HCT116 (cell line): ENCODE data around the gene MRPL24. TPM values are rescaled to one million over a fixed set of nuclear protein-coding genes. Genes with fewer than 3 reads are reported as not detected.
A peak's percentile ranks its signal among the peaks of the same experiment; 100 is the strongest.

Source experiments
- ATAC-seq: fragments of 200-7000 bp; cut with Tn5 transposase; 2 replicates; pipeline ENCODE4 v1.9.1; 2020; ENCODE audit warnings: mild to moderate bottlenecking, moderate library complexity
- BruUV-seq: library from RNA; stranded (reverse); fragments of 400-500 nt; replicated peaks from 2 replicates; lab custom pipeline; 2021; lab: Mats Ljungman, UMichigan
- CTCF ChIA-PET: fragments of 300-600 bp; sonication (Branson Sonifier 250); formaldehyde crosslinking; loops from one replicate; lab custom pipeline; 2021; ENCODE audit warnings: antibody characterized with exemption; lab: Charles Lee
- POLR2A ChIA-PET: fragments of 300-600, 350-600 bp; sonication (Branson Sonifier 250); formaldehyde crosslinking; loops from one replicate; lab custom pipeline; 2021; ENCODE audit warnings: antibody characterized with exemption; lab: Charles Lee
- RAD21 ChIA-PET, 2 experiments: fragments of 300-600 bp; sonication (Branson Sonifier 250); formaldehyde crosslinking; loops; one replicate each; lab custom pipeline; 2023; ENCODE audit warnings: low total read pairs in 2 of 2; ENCODE audit not compliant: uncharacterized antibody in 2 of 2, unreplicated experiment in 2 of 2, low non-redundant PET in 1 of 2; lab: Charles Lee
- DNase-seq: peaks from one replicate; pipeline ENCODE4 v3.0.0-alpha.2; 2010; ENCODE audit warnings: low read depth, low spot score
- H2AFZ ChIP-seq: fragments of 200-600 bp; shearing (Covaris generic), sonication (generic); 2 replicates; pipeline ENCODE4 v1.6.1; 2017; ENCODE audit warnings: low read depth, mixed run types, mixed read lengths, antibody characterized with exemption, low read length; ENCODE audit not compliant: poor library complexity, severe bottlenecking
- H3K27ac ChIP-seq: 2 replicates; pipeline ENCODE4 v1.5.1; 2012; ENCODE audit warnings: low read depth, low read length
- H3K27me3 ChIP-seq: fragments of 200-600 bp; sonication (generic); 2 replicates; pipeline ENCODE4 v1.6.1; 2016; ENCODE audit warnings: mixed run types, low read length, mixed read lengths; ENCODE audit not compliant: insufficient read depth
- H3K36me3 ChIP-seq, 2 experiments: fragments of 200-500 bp in 1 of 2; fragments of 200-600 bp in 1 of 2; sonication (Bioruptor generic) in 1 of 2; sonication (generic) in 1 of 2; 2 replicates each; pipeline versions ENCODE4 v1.5.1 to v1.6.1; 2014 to 2016; ENCODE audit warnings: low read length in 2 of 2, inconsistent platforms in 1 of 2, mixed read lengths in 1 of 2, mixed run types in 1 of 2; ENCODE audit not compliant: insufficient read depth in 2 of 2, control insufficient read depth in 1 of 2
- H3K4me1 ChIP-seq, 2 experiments: fragments of 200-600 bp in 1 of 2; sonication (generic) in 1 of 2; 2 replicates each; pipeline versions ENCODE4 v1.5.1 to v1.6.1; 2012 to 2017; ENCODE audit warnings: low read length in 2 of 2, inconsistent platforms in 1 of 2, mild to moderate bottlenecking in 1 of 2, mixed read lengths in 1 of 2, mixed run types in 1 of 2, moderate library complexity in 1 of 2; ENCODE audit not compliant: insufficient read depth in 2 of 2, control insufficient read depth in 1 of 2
- H3K4me2 ChIP-seq: fragments of 200-600 bp; sonication (generic); 2 replicates; pipeline ENCODE4 v1.6.1; 2017; ENCODE audit warnings: mixed run types, low read length, mixed read lengths
- H3K4me3 ChIP-seq, 2 experiments: fragments of 200-600 bp in 1 of 2; sonication (generic) in 1 of 2; replicated peaks in 1 of 2; 2 replicates each; pipeline ENCODE4 v1.5.1; 2011 to 2016; ENCODE audit warnings: low read length in 2 of 2, control low read depth in 1 of 2, low read depth in 1 of 2, mild to moderate bottlenecking in 1 of 2, mixed read lengths in 1 of 2, mixed run types in 1 of 2
- H3K79me2 ChIP-seq: fragments of 200-600 bp; sonication (generic); 2 replicates; pipeline ENCODE4 v1.6.1; 2017; ENCODE audit warnings: mild to moderate bottlenecking, mixed run types, low read length, moderate library complexity, mixed read lengths; ENCODE audit not compliant: insufficient read depth
- H3K9ac ChIP-seq: fragments of 200-600 bp; sonication (generic); 2 replicates; pipeline ENCODE4 v1.6.1; 2016; ENCODE audit warnings: low read length, mixed read lengths
- H3K9me2 ChIP-seq: fragments of 200-600 bp; sonication (generic), shearing (Covaris generic); 2 replicates; pipeline ENCODE4 v1.6.1; 2017; ENCODE audit warnings: mixed run types, mild to moderate bottlenecking, moderate library complexity; ENCODE audit not compliant: insufficient read depth
- H3K9me3 ChIP-seq, 2 experiments: fragments of 200-500 bp in 1 of 2; fragments of 200-600 bp in 1 of 2; sonication (Bioruptor generic) in 1 of 2; sonication (generic) in 1 of 2; 2 replicates each; pipeline ENCODE4 v1.6.1; 2014 to 2017; ENCODE audit warnings: low read length in 2 of 2, mixed read lengths in 2 of 2, inconsistent platforms in 1 of 2, low read depth in 1 of 2, mild to moderate bottlenecking in 1 of 2, mixed run types in 1 of 2, moderate library complexity in 1 of 2; ENCODE audit not compliant: control insufficient read depth in 1 of 2, insufficient read depth in 1 of 2
- H4K20me1 ChIP-seq: fragments of 200-600 bp; sonication (generic), shearing (Covaris generic); 2 replicates; pipeline ENCODE4 v1.6.1; 2017; ENCODE audit warnings: mixed run types, mild to moderate bottlenecking, moderate library complexity; ENCODE audit not compliant: insufficient read depth
- CBX3 ChIP-seq: IDR thresholded peaks from 2 replicates; pipeline ENCODE4 v1.6.1; 2012; ENCODE audit warnings: low read depth
- CEBPB ChIP-seq: IDR thresholded peaks from 2 replicates; pipeline ENCODE4 v1.6.1; 2012; ENCODE audit warnings: low read depth
- ELF1 ChIP-seq: IDR thresholded peaks from 2 replicates; pipeline ENCODE4 v1.6.1; 2012; ENCODE audit warnings: low read depth, borderline replicate concordance
- EZH2 ChIP-seq: fragments of 200-600 bp; sonication (generic); IDR thresholded peaks from 2 replicates; pipeline ENCODE4 v1.6.1; 2017; ENCODE audit warnings: antibody characterized with exemption, mixed run types
- EZH2phosphoT487 ChIP-seq: fragments of 200-600 bp; IDR thresholded peaks from 2 replicates; pipeline ENCODE4 v1.6.1; 2018; ENCODE audit warnings: antibody characterized with exemption, borderline replicate concordance
- FOSL1 ChIP-seq: IDR thresholded peaks from 2 replicates; pipeline ENCODE4 v1.6.1; 2012; ENCODE audit warnings: low read depth
- JUND ChIP-seq: IDR thresholded peaks from 2 replicates; pipeline ENCODE4 v1.6.1; 2012
- POLR2A ChIP-seq: IDR thresholded peaks from 2 replicates; pipeline ENCODE4 v1.7.0; 2011; ENCODE audit warnings: borderline replicate concordance; ENCODE audit not compliant: insufficient read depth, insufficient read length; ENCODE audit errors: extremely low read depth
- RAD21 ChIP-seq: IDR thresholded peaks from 2 replicates; pipeline ENCODE4 v1.6.1; 2012; ENCODE audit warnings: low read depth, mild to moderate bottlenecking
- SP1 ChIP-seq: IDR thresholded peaks from 2 replicates; pipeline ENCODE4 v1.6.1; 2012; ENCODE audit warnings: low read depth
- SRF ChIP-seq: IDR thresholded peaks from 2 replicates; pipeline ENCODE4 v1.6.1; 2012; ENCODE audit warnings: low read depth
- TCF7L2 ChIP-seq: IDR thresholded peaks from 2 replicates; pipeline ENCODE4 v1.7.0; 2011; ENCODE audit warnings: borderline replicate concordance, inconsistent platforms; ENCODE audit not compliant: insufficient read depth, insufficient read length; ENCODE audit errors: extremely low read depth
- ZFX ChIP-seq: fragments of 450-650 bp; IDR thresholded peaks from 2 replicates; pipeline ENCODE4 v1.6.1; 2017
- ZNF274 ChIP-seq: fragments of 200-500 bp; sonication (Bioruptor generic); IDR thresholded peaks from 2 replicates; pipeline ENCODE4 v1.6.1; 2014; ENCODE audit warnings: mild to moderate bottlenecking, low read depth, low read length, inconsistent platforms
- intact Hi-C: fragments of 100-400 bp; cut with micrococcal nuclease; formaldehyde crosslinking; loops from 2 replicates; pipeline ENCODE4 v1.10.0; 2022
- total RNA-seq: library from RNA; stranded (reverse); gene quantifications from one replicate; pipeline ENCODE4 v1.2.1, GENCODE V29; 2021; ENCODE audit not compliant: unreplicated experiment
- TF ChIP-seq, protein P1 (sequence below): IDR thresholded peaks from 2 replicates; pipeline ENCODE4 v1.6.1; 2012
- TF ChIP-seq, protein P2 (sequence below), 3 experiments: fragments of 200-600 bp in 1 of 3; sonication (generic) in 1 of 3; IDR thresholded peaks in 2 of 3; conservative IDR thresholded peaks in 1 of 3; 2 replicates each; pipeline ENCODE4 v1.5.1; 2012 to 2017; ENCODE audit warnings: low read depth in 2 of 3, low read length in 2 of 3, antibody characterized with exemption in 1 of 3, borderline replicate concordance in 1 of 3, control low read depth in 1 of 3, mild to moderate bottlenecking in 1 of 3, mixed read lengths in 1 of 3, mixed run types in 1 of 3, moderate library complexity in 1 of 3; ENCODE audit not compliant: insufficient read depth in 1 of 3
- TF ChIP-seq, protein P3 (sequence below): IDR thresholded peaks from 2 replicates; pipeline ENCODE4 v1.6.1; 2011; ENCODE audit warnings: mild to moderate bottlenecking, low read length, moderate library complexity; ENCODE audit not compliant: insufficient replicate concordance; ENCODE audit errors: extremely low read depth
- TF ChIP-seq, protein P4 (sequence below): IDR thresholded peaks from 2 replicates; pipeline ENCODE4 v1.6.1; 2012
- TF ChIP-seq, protein P5 (sequence below): IDR thresholded peaks from 2 replicates; pipeline ENCODE4 v1.6.1; 2012; ENCODE audit warnings: low read depth

MRPL24 gene
- total RNA-seq, 1 experiment from 2014 or later, result 111 TPM

DNA sequence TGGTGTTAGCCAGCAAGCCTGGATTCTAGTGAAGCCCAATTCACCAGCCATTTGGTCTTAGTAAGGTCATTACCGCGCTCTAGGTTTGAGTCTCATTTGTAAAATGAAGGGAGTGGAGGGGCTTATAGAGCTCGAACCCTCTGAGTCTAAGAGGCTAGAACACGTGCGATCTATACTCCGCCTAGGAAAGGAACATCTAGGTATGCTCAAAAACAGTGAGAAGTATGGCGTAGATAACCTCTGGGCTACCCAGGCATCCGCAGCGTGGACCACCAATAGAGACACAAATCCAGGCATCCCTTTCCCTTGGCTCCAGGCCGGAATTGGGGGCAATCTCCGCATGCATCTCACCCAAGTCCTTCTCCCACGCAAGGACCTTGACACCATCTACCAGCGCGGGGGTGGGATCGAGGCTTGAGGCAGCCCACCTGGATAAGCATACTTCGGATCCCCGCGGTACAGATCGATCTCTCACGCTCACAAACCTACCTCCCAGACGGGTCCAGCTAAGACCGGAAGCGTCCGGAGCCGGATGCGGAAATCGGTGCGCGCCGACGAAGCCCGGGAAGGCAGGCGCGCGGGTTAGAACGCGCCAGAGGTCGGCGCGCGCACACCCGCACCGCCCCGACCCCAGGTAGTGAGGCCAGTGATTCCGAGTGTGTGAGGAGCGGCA lies 12.8 kb downstream of the MRPL24 start, which contains the start of gene METTL25B:
METTL25B (plus strand) TSS at position 544 of the 673 bp plus-strand sequence. CDS start 636 bp downstream, outside the sequence.
- peaks cover 24 to 34% of the 10 kb centered on the region in 2 experiments for H3K4me1 ChIP-seq
- peaks cover 15% of the 10 kb centered on the region; the same call in 1 of the 2 replicates for H4K20me1 ChIP-seq
- CTCF ChIA-PET, result interaction anchor here (0.6 to 10.8 kb wide), 15 partner anchors 11 to 200 kb away, joined by 3 to 508 read pairs (median 9); partner anchors contain the start of genes CRABP2, INSRR, MRPL24 and NTRK1
- POLR2A ChIA-PET, result interaction anchor here (0.6 to 4.9 kb wide), 15 partner anchors 11 to 259 kb away, joined by 3 to 69 read pairs (median 6); partner anchors contain the start of genes CRABP2, HDGF, MRPL24 and NTRK1
- RAD21 ChIA-PET, result interaction anchor here (0.7 to 1.5 kb wide), 8 partner anchors 13 to 162 kb away, joined by 3 to 6 read pairs (median 4); partner anchors contain the start of genes HDGF (in 1 of the 2), MRPL24 (in 1 of the 2) and PRCC (in 1 of the 2)
- DNase-seq (no peak), ATAC-seq (peak; percentile 76)
- TSS peak; percentile 71 for BruUV-seq
- H2AFZ ChIP-seq, result no peak within 1 kb of the TSS
- peak within 1 kb of the TSS; percentile 92 to 93 for H3K4me3 ChIP-seq
- no peaks in the 10 kb centered on the region for H3K27me3 ChIP-seq
- intact Hi-C loops, result loop anchor here (1.0 kb wide), 2 partner anchors 13 to 39 kb away; partner anchors contain the start of genes MRPL24 and PRCC
- peaks cover 15 to 26% of the 10 kb centered on the region in 2 experiments for H3K36me3 ChIP-seq
- peak within 1 kb of the TSS; percentile 93 for H3K9ac ChIP-seq
- peak within 1 kb of the TSS; percentile 97 for H3K4me2 ChIP-seq
- H3K9me3 ChIP-seq, result no peaks in the 10 kb centered on the region
- peaks cover 65% of the 10 kb centered on the region for H3K79me2 ChIP-seq
- H3K27ac ChIP-seq, result peak within 1 kb of the TSS; percentile 81
- no peaks in the 10 kb centered on the region for H3K9me2 ChIP-seq
- TF ChIP-seq CEBPB (no peak), ELF1 (no peak), TCF7L2 (no peak), SP1 (no peak), SRF (no peak), ZFX (no peak), EZH2phosphoT487 (no peak), ZNF274 (no peak), POLR2A (no peak), EZH2 (no peak), JUND (no peak), FOSL1 (no peak), CBX3 (no peak), RAD21 (no peak)
- TF ChIP-seq, protein P1, sequence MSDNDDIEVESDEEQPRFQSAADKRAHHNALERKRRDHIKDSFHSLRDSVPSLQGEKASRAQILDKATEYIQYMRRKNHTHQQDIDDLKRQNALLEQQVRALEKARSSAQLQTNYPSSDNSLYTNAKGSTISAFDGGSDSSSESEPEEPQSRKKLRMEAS, result no peak
- TF ChIP-seq, protein P2, sequence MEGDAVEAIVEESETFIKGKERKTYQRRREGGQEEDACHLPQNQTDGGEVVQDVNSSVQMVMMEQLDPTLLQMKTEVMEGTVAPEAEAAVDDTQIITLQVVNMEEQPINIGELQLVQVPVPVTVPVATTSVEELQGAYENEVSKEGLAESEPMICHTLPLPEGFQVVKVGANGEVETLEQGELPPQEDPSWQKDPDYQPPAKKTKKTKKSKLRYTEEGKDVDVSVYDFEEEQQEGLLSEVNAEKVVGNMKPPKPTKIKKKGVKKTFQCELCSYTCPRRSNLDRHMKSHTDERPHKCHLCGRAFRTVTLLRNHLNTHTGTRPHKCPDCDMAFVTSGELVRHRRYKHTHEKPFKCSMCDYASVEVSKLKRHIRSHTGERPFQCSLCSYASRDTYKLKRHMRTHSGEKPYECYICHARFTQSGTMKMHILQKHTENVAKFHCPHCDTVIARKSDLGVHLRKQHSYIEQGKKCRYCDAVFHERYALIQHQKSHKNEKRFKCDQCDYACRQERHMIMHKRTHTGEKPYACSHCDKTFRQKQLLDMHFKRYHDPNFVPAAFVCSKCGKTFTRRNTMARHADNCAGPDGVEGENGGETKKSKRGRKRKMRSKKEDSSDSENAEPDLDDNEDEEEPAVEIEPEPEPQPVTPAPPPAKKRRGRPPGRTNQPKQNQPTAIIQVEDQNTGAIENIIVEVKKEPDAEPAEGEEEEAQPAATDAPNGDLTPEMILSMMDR (IDR thresholded peaks at IDR 0.05 in 2 of 3, conservative IDR thresholded peaks at IDR 0.05 in 1 of 3; ENCODE audit: borderline replicate concordance in 1 of 3, insufficient read depth in 1 of 3, low read depth in 2 of 3, low read length in 2 of 3), result no peak
- TF ChIP-seq, protein P3, sequence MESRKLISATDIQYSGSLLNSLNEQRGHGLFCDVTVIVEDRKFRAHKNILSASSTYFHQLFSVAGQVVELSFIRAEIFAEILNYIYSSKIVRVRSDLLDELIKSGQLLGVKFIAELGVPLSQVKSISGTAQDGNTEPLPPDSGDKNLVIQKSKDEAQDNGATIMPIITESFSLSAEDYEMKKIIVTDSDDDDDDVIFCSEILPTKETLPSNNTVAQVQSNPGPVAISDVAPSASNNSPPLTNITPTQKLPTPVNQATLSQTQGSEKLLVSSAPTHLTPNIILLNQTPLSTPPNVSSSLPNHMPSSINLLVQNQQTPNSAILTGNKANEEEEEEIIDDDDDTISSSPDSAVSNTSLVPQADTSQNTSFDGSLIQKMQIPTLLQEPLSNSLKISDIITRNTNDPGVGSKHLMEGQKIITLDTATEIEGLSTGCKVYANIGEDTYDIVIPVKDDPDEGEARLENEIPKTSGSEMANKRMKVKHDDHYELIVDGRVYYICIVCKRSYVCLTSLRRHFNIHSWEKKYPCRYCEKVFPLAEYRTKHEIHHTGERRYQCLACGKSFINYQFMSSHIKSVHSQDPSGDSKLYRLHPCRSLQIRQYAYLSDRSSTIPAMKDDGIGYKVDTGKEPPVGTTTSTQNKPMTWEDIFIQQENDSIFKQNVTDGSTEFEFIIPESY, result no peak
- TF ChIP-seq, protein P4, sequence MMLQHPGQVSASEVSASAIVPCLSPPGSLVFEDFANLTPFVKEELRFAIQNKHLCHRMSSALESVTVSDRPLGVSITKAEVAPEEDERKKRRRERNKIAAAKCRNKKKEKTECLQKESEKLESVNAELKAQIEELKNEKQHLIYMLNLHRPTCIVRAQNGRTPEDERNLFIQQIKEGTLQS, result no peak
- TF ChIP-seq, protein P5, sequence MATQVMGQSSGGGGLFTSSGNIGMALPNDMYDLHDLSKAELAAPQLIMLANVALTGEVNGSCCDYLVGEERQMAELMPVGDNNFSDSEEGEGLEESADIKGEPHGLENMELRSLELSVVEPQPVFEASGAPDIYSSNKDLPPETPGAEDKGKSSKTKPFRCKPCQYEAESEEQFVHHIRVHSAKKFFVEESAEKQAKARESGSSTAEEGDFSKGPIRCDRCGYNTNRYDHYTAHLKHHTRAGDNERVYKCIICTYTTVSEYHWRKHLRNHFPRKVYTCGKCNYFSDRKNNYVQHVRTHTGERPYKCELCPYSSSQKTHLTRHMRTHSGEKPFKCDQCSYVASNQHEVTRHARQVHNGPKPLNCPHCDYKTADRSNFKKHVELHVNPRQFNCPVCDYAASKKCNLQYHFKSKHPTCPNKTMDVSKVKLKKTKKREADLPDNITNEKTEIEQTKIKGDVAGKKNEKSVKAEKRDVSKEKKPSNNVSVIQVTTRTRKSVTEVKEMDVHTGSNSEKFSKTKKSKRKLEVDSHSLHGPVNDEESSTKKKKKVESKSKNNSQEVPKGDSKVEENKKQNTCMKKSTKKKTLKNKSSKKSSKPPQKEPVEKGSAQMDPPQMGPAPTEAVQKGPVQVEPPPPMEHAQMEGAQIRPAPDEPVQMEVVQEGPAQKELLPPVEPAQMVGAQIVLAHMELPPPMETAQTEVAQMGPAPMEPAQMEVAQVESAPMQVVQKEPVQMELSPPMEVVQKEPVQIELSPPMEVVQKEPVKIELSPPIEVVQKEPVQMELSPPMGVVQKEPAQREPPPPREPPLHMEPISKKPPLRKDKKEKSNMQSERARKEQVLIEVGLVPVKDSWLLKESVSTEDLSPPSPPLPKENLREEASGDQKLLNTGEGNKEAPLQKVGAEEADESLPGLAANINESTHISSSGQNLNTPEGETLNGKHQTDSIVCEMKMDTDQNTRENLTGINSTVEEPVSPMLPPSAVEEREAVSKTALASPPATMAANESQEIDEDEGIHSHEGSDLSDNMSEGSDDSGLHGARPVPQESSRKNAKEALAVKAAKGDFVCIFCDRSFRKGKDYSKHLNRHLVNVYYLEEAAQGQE, result no peak
